ENCODE data around the gene PDE8A.

DNA sequence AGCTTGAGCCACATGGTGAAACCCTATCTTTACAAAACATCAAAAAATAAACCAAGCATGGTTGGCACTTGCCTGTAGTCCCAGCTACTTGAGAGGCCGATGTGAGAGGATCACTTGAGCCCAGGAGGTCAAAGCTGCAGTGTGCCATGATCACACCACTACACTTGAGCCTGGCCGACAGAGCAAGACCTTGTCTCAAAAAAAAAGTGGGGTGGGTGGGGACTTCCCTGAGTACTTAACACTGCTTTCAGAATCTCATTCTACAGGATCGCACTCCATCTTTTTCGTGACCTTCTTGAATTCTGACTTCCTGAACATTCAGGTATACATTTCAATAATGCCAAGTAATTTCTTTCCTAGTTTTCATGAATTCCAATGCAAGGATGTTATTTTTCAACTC, 91.3 kb downstream of the PDE8A start:
- TF ChIP-seq, protein P1, sequence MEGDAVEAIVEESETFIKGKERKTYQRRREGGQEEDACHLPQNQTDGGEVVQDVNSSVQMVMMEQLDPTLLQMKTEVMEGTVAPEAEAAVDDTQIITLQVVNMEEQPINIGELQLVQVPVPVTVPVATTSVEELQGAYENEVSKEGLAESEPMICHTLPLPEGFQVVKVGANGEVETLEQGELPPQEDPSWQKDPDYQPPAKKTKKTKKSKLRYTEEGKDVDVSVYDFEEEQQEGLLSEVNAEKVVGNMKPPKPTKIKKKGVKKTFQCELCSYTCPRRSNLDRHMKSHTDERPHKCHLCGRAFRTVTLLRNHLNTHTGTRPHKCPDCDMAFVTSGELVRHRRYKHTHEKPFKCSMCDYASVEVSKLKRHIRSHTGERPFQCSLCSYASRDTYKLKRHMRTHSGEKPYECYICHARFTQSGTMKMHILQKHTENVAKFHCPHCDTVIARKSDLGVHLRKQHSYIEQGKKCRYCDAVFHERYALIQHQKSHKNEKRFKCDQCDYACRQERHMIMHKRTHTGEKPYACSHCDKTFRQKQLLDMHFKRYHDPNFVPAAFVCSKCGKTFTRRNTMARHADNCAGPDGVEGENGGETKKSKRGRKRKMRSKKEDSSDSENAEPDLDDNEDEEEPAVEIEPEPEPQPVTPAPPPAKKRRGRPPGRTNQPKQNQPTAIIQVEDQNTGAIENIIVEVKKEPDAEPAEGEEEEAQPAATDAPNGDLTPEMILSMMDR (IDR thresholded peaks at IDR 0.05) = no peak
- TF ChIP-seq POLR2A (IDR thresholded peaks at IDR 0.05) = no peak
